GM12878 (cell line): Measurements from ENCODE around the gene PLD5. TPM values are rescaled to one million over a fixed set of nuclear protein-coding genes. Genes with fewer than 3 reads are reported as not detected.

Source experiments
- ATAC-seq: fragments of 200-7000 bp; cut with Tn5 transposase; 3 replicates; pipeline ENCODE4 v1.9.1; 2020; ENCODE audit warnings: mild to moderate bottlenecking, moderate library complexity
- BruUV-seq: library from RNA; stranded (reverse); fragments of 400-500 nt; replicated peaks from 2 replicates; lab custom pipeline; 2021; lab: Mats Ljungman, UMichigan
- CTCF ChIA-PET: fragments of 300-600 bp; sonication (Branson Sonifier 250); formaldehyde crosslinking; extraction: SDS; loops from one replicate; lab custom pipeline; 2021; ENCODE audit warnings: inconsistent platforms; lab: Yijun Ruan, JAX
- POLR2A ChIA-PET: fragments of 350-600 bp; formaldehyde crosslinking; extraction: SDS; loops from one replicate; lab custom pipeline; 2021; ENCODE audit warnings: inconsistent platforms; lab: Charles Lee
- RAD21 ChIA-PET: fragments of 300-600 bp; sonication (Branson Sonifier 250); formaldehyde crosslinking; loops from one replicate; lab custom pipeline; 2023; ENCODE audit warnings: antibody characterized with exemption; ENCODE audit not compliant: unreplicated experiment; lab: Charles Lee
- SMC1A ChIA-PET: fragments of 300-600 bp; sonication (Branson Sonifier 250); formaldehyde crosslinking; loops from one replicate; lab custom pipeline; 2023; ENCODE audit not compliant: unreplicated experiment, uncharacterized antibody; lab: Charles Lee
- DNase-seq: peaks from one replicate; pipeline ENCODE4 v3.0.0-alpha.2; 2011; ENCODE audit warnings: low read depth, low spot score
- FAIRE-seq: peaks from 3 replicates; lab custom pipeline; 2011; peaks lifted over from hg19 to GRCh38; lab: Jason Lieb, UNC
- H2AFZ ChIP-seq: 2 replicates; pipeline ENCODE4 v1.6.0; 2011; ENCODE audit warnings: low read depth, low read length, control low read depth; ENCODE audit not compliant: control insufficient read depth
- H3K27ac ChIP-seq: 2 replicates; pipeline ENCODE4 v1.5.1; 2011; ENCODE audit warnings: control low read depth; ENCODE audit not compliant: control insufficient read depth, insufficient read depth
- H3K27me3 ChIP-seq, 2 experiments: replicated peaks in 1 of 2; 2 replicates each; pipeline versions ENCODE4 v1.6.0 to v1.6.1; 2011; ENCODE audit warnings: low read length in 1 of 2; ENCODE audit not compliant: control insufficient read depth in 2 of 2, insufficient read depth in 2 of 2
- H3K36me3 ChIP-seq, 2 experiments: 2 replicates each; pipeline ENCODE4 v1.5.1; 2011; ENCODE audit warnings: low read length in 1 of 2; ENCODE audit not compliant: control insufficient read depth in 2 of 2, insufficient read depth in 2 of 2
- H3K4me1 ChIP-seq: 2 replicates; pipeline ENCODE4 v1.6.1; 2011; ENCODE audit warnings: mild to moderate bottlenecking, low read length, moderate library complexity, mixed read lengths; ENCODE audit not compliant: control insufficient read depth, insufficient read depth
- H3K4me2 ChIP-seq: 2 replicates; pipeline ENCODE4 v1.6.0; 2011; ENCODE audit warnings: control low read depth; ENCODE audit not compliant: control insufficient read depth, insufficient read depth
- H3K4me3 ChIP-seq: fragments of 200-600 bp; sonication (generic); 2 replicates; pipeline ENCODE4 v1.5.1; 2016
- H3K79me2 ChIP-seq: 2 replicates; pipeline ENCODE4 v1.6.0; 2011; ENCODE audit warnings: low read length; ENCODE audit not compliant: control insufficient read depth, insufficient read depth
- H3K9ac ChIP-seq: 2 replicates; pipeline ENCODE4 v1.8.0; 2011; ENCODE audit warnings: low read length, control low read depth, mixed read lengths; ENCODE audit not compliant: control insufficient read depth, insufficient read depth
- H3K9me3 ChIP-seq: replicated peaks from 3 replicates; pipeline ENCODE4 v1.5.1; 2011; ENCODE audit warnings: mild to moderate bottlenecking, low read length; ENCODE audit not compliant: control insufficient read depth, insufficient read depth
- H4K20me1 ChIP-seq: 2 replicates; pipeline ENCODE4 v1.6.0; 2011; ENCODE audit not compliant: control insufficient read depth, insufficient read depth
- BACH1 ChIP-seq: fragments of 450-650 bp; IDR thresholded peaks from 2 replicates; pipeline ENCODE4 v1.6.1; 2017; ENCODE audit warnings: mild to moderate bottlenecking, borderline replicate concordance
- SIN3A ChIP-seq: IDR thresholded peaks from 2 replicates; pipeline ENCODE4 v1.6.1; 2012; ENCODE audit warnings: low read depth, low read length, improper control_type of control experiment
- ZBTB4 ChIP-seq: fragments of 450-650 bp; formaldehyde crosslinking; IDR thresholded peaks from 2 replicates; pipeline ENCODE4 v1.4.0; 2022; ENCODE audit warnings: mild to moderate bottlenecking, moderate library complexity
- WGBS: methylation state at CpG from one replicate; pipeline ENCODE4 v1.1.6; 2016; ENCODE audit warnings: low lambda C conversion rate; ENCODE audit not compliant: insufficient replicate concordance, insufficient coverage; ENCODE audit errors: missing lambda C conversion rate; 5-methylcytosine and 5-hydroxymethylcytosine counted together
- in situ Hi-C: fragments of 300-500 bp; cut with MboI; formaldehyde crosslinking; loops from 9 replicates; pipeline ENCODE4 v1.14.3; 2018; ENCODE audit warnings: mixed read lengths
- intact Hi-C: fragments of 100-400 bp; cut with micrococcal nuclease; formaldehyde crosslinking; loops from one replicate; pipeline ENCODE4 v1.14.2; 2022; ENCODE audit not compliant: unreplicated experiment
- polyA plus RNA-seq, 11 experiments: library from polyadenylated mRNA; depleted of rRNA in 4 of 11; unstranded in 6 of 11; stranded (reverse) in 5 of 11; fragments of >200 nt; fragmentation: Nextera tagmentation in 4 of 11; fragmentation: Illumina TruSeq in 1 of 11; extraction: Ambion mirVana in 4 of 11; extraction: Trizol in 1 of 11; gene quantifications; 1 replicate in 1 of 11; 2 replicates in 10 of 11; pipeline versions ENCODE4 v1.2.1 to v1.2.3, GENCODE V29; 2011 to 2016; ENCODE audit warnings: inconsistent platforms in 2 of 11, missing spikeins in 2 of 11, low read depth in 1 of 11
- total RNA-seq, 4 experiments: library from RNA; depleted of rRNA in 3 of 4; stranded (reverse); fragments of >200 nt in 3 of 4; fragmentation: Illumina TruSeq in 1 of 4; extraction: Trizol in 1 of 4; gene quantifications; 2 replicates each; pipeline versions ENCODE4 v1.2.1 to v1.2.3, GENCODE V29; 2013 to 2021

PLD5 gene
- total and polyA plus RNA-seq, 10 of the 15 experiments (the other 5 are each of a cell fraction or from before 2014, with no cell fraction given): not detected

- no peaks in the 10 kb centered on the region for H3K79me2 ChIP-seq
- no peak for FAIRE-seq
- H4K20me1 ChIP-seq: no peaks in the 10 kb centered on the region
- no peak overlapping the region for H3K9ac ChIP-seq
- H3K36me3 ChIP-seq: no peaks in the 10 kb centered on the region
- TF ChIP-seq BACH1 (no peak), SIN3A (no peak)
- TF ChIP-seq, all 136 proteins: peak for 0
- ATAC-seq (no peak), DNase-seq (no peak)
- no TSS peak for BruUV-seq
- H3K4me1 ChIP-seq: no peaks in the 10 kb centered on the region
- no peaks in the 10 kb centered on the region for H3K27me3 ChIP-seq
- ChIA-PET RAD21 (no interaction called here), CTCF (no interaction called here), SMC1A (no interaction called here), POLR2A (interaction anchor here (0.6 kb wide), 1 partner anchor 738 kb away, joined by 6 read pairs; no protein-coding TSS in a partner anchor)
- no peaks in the 10 kb centered on the region; the same call in 2 of the 3 replicates for H3K9me3 ChIP-seq
- no peak overlapping the region for H2AFZ ChIP-seq
- in situ Hi-C loops (no loop called here), intact Hi-C loops (no loop called here)
- H3K4me3 ChIP-seq: no peak overlapping the region
- no peak overlapping the region for H3K4me2 ChIP-seq
- no peak overlapping the region for H3K27ac ChIP-seq
Measured at GRCh38 chr1:242411901-242412300, 112.6 kb downstream of the PLD5 start.

- no peak for DNase-seq
- no peak for ATAC-seq
- FAIRE-seq: no peak
- Histone ChIP-seq H3K4me2 (no peak overlapping the region), H2AFZ (no peak overlapping the region), H3K27me3 (no peaks in the 10 kb centered on the region), H3K27ac (no peak overlapping the region), H3K9ac (no peak overlapping the region), H3K4me3 (no peak overlapping the region), H3K9me3 (no peaks in the 10 kb centered on the region; the same call in 2 of the 3 replicates), H3K36me3 (no peaks in the 10 kb centered on the region), H4K20me1 (no peaks in the 10 kb centered on the region), H3K4me1 (no peaks in the 10 kb centered on the region), H3K79me2 (no peaks in the 10 kb centered on the region)
- ChIA-PET CTCF (no interaction called here), SMC1A (no interaction called here), POLR2A (no interaction called here), RAD21 (no interaction called here)
- TF ChIP-seq ZBTB4: no peak
- intact Hi-C loops: no loop called here
- in situ Hi-C loops: no loop called here
- 0% methylated on average over 2 of the region's 2 CpGs for WGBS
- no TSS peak for BruUV-seq
Measured at GRCh38 chr1:242405947-242406346, 118.5 kb downstream of the PLD5 start.
